Upper lobe of left lung (tissue), 6 donors: ENCODE data around the gene TMEM141. TPM values are rescaled to one million over a fixed set of nuclear protein-coding genes. Genes with fewer than 3 reads are reported as not detected.
"Not testable (repeated sequence)": the region's sequence is repeated elsewhere in the genome, so short reads cannot be mapped to it uniquely, and the experiment has no call there.

ENCODE experiments used
- ATAC-seq, 2 donors: fragments of 200-7000 bp; cut with Tn5 transposase; one replicate each; pipeline ENCODE4 v1.9.1; 2022; ENCODE audit warnings: mild to moderate bottlenecking in 2 of 2, moderate library complexity in 2 of 2; ENCODE audit not compliant: low FRiP score in 2 of 2
- DNase-seq, 2 donors: peaks; one replicate each; pipeline ENCODE4 v3.0.0-alpha.2; 2019 to 2020
- H3K27ac ChIP-seq, 4 donors: fragments of 200-600 bp; sonication (generic); one replicate each; pipeline ENCODE4 v1.5.1; 2016 to 2019
- H3K27me3 ChIP-seq, 4 donors: fragments of 200-600 bp; sonication (generic); one replicate each; pipeline ENCODE4 v1.5.1; 2017 to 2019
- H3K36me3 ChIP-seq, 4 donors: fragments of 200-600 bp; sonication (generic); one replicate each; pipeline ENCODE4 v1.5.1; 2016 to 2019
- H3K4me1 ChIP-seq, 4 donors: fragments of 200-600 bp; sonication (generic); one replicate each; pipeline ENCODE4 v1.5.1; 2018 to 2019
- H3K4me3 ChIP-seq, 4 donors: fragments of 200-600 bp; sonication (generic); one replicate each; pipeline ENCODE4 v1.5.1; 2017 to 2019; ENCODE audit warnings: mild to moderate bottlenecking in 2 of 4, moderate library complexity in 1 of 4
- H3K9me3 ChIP-seq, 4 donors: fragments of 200-600 bp; sonication (generic); one replicate each; pipeline ENCODE4 v1.5.1; 2018 to 2019
- CTCF ChIP-seq, 6 experiments: fragments of 450-650 bp in 4 of 6; fragments of 200-600 bp in 2 of 6; sonication (generic) in 2 of 6; IDR thresholded peaks; one replicate each; pipeline ENCODE4 v1.5.1; 2016 to 2019; ENCODE audit warnings: antibody characterized with exemption in 6 of 6
- EP300 ChIP-seq, 4 donors: sonication (generic); formaldehyde crosslinking; IDR thresholded peaks; one replicate each; pipeline ENCODE4 v1.5.1; 2017; ENCODE audit warnings: antibody characterized with exemption in 4 of 4, control low read depth in 2 of 4
- POLR2A ChIP-seq, 4 donors: fragments of 450-650 bp; IDR thresholded peaks; one replicate each; pipeline ENCODE4 v1.5.1; 2016 to 2017; ENCODE audit warnings: antibody characterized with exemption in 4 of 4, mild to moderate bottlenecking in 2 of 4
- POLR2AphosphoS5 ChIP-seq, 2 donors: sonication (generic); formaldehyde crosslinking; IDR thresholded peaks; one replicate each; pipeline ENCODE4 v1.5.1; 2017; ENCODE audit warnings: antibody characterized with exemption in 2 of 2
- WGBS, 2 donors: methylation state at CpG; one replicate each; pipeline ENCODE4 v1.1.5; 2017 to 2018; 5-methylcytosine and 5-hydroxymethylcytosine counted together
- total RNA-seq, 6 donors: library from RNA; depleted of rRNA in 4 of 6; stranded (reverse); fragments of >200 nt in 4 of 6; gene quantifications; one replicate each; pipeline versions ENCODE4 v1.1.0 to v1.2.1, GENCODE V29; 2016 to 2021
- donor health status: DM: no; HTN: no; CAD: no; lungs with moderate emphysema.
- donor health status: DM: no; HTN: yes; CAD: no; lungs with severe emphysema.

TMEM141 gene
- total RNA-seq, 6 donors from 2014 or later, result 55.5 to 134 (median 80.5) TPM

- Histone ChIP-seq H3K4me3 (no peak overlapping the region), H3K4me1 (peaks cover 0 to 12% (median 2%) of the 10 kb centered on the region in 4 donors), H3K36me3 (no peaks in the 10 kb centered on the region), H3K9me3 (peaks cover 0 to 7% (median 0%) of the 10 kb centered on the region in 4 donors), H3K27me3 (no peaks in the 10 kb centered on the region), H3K27ac (no peak overlapping the region)
- DNase-seq, result peak in 1 of 2 donors; percentile 47
- no peak for TF ChIP-seq CTCF (IDR thresholded peaks at IDR 0.05)
- no peak for TF ChIP-seq POLR2AphosphoS5 (IDR thresholded peaks at IDR 0.05)
- no peak for TF ChIP-seq EP300 (IDR thresholded peaks at IDR 0.05)
- TF ChIP-seq POLR2A (IDR thresholded peaks at IDR 0.05), result no peak
- WGBS, 2 donors, result 75 to 84% methylated on average over 17 to 21 of the region's 27 CpGs
- ATAC-seq, result no peak
Measured at GRCh38 chr9:136759436-136760325, 31.5 kb upstream of the TMEM141 start.

- TF ChIP-seq POLR2A (IDR thresholded peaks at IDR 0.05), result no peak
- TF ChIP-seq CTCF (IDR thresholded peaks at IDR 0.05), result no peak
- no peak for TF ChIP-seq POLR2AphosphoS5 (IDR thresholded peaks at IDR 0.05)
- TF ChIP-seq EP300 (IDR thresholded peaks at IDR 0.05), result no peak
- no peak overlapping the region for H3K4me3 ChIP-seq
- peaks cover 0 to 7% (median 0%) of the 10 kb centered on the region in 4 donors for H3K9me3 ChIP-seq
- DNase-seq (peak in 1 of 2 donors; percentile 78), ATAC-seq (no peak)
- H3K36me3 ChIP-seq, result no peaks in the 10 kb centered on the region
- H3K27ac ChIP-seq, result no peak overlapping the region
- WGBS, 2 donors, result 52 to 74% methylated on average over 17 to 25 of the region's 25 CpGs
- H3K27me3 ChIP-seq, result no peaks in the 10 kb centered on the region
- H3K4me1 ChIP-seq, result peaks cover 0 to 12% (median 2%) of the 10 kb centered on the region in 4 donors
Measured at GRCh38 chr9:136760424-136760823, 30.7 kb upstream of the TMEM141 start.

DNA sequence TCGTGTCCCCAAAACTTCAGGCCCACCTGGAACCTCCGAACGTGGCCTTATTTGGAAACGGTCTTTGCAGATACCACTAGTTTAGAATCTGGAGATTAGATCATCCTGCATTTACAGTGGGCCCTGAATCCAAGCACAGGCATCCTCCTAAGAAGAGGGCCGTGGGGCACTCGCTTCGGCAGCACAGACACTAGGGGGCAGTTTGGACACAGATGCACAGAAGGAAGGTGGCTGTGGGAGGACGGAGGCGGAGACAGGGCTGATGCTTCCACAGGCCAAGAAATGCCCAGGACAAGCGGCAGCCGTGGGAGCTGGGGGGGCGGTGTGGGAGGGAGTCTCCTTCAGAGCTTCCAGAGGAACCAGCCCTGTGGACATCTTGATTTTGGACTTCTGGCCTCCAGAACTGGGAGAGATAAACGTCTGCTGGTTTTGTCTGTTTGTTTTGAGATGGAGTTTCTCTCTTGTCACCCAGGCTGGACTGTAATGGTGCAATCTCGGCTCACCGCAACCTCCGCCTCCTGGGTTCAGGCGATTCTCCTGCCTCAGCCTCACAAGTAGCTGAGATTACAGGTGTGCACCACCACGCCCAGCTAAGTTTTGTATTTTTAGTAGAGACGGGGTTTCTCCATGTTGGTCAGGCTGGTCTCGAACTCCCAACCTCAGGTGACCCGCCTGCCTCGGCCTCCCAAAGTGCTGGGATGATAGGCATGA is 30.2 kb upstream of the TMEM141 start:
- DNase-seq (peak in 1 of 2 donors; percentile 36), ATAC-seq (peak in 1 of 2 donors; percentile 43)
- H3K27me3 ChIP-seq, H3K27ac ChIP-seq, H3K9me3 ChIP-seq, H3K36me3 ChIP-seq, H3K4me3 ChIP-seq: not testable (repeated sequence)
- peak in 4 of 6 experiments; percentile 14 to 34 (median 29) for TF ChIP-seq CTCF (IDR thresholded peaks at IDR 0.05)
- H3K4me1 ChIP-seq, result peaks cover 0 to 12% (median 2%) of the 10 kb centered on the region in 4 donors
- WGBS, 2 donors, result 45 to 54% methylated on average over 15 to 22 of the region's 22 CpGs

DNA sequence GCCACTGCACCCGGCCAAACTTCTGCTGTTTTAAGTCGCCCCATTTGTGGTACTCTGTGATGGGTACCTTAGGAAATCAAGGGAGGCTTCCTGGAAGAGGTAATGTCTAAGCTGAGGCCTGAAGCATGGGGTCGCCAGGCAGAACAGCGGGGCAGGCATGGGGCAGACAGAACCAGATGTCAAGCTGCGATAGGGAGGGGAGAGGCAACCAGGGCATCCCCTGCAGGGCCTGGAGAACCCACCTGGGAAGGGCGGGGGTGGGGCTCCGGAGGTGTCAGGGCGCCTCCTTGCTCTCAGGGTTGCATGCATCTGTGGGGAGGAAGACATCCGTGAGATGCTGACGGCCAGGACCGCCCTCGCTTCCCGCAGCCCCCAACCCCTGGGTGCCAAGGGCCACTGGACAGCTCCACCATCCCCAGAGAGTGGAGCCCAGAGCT is 29.6 kb upstream of the TMEM141 start:
- TF ChIP-seq POLR2A (IDR thresholded peaks at IDR 0.05), result no peak
- TF ChIP-seq POLR2AphosphoS5 (IDR thresholded peaks at IDR 0.05), result no peak
- TF ChIP-seq EP300 (IDR thresholded peaks at IDR 0.05), result no peak
- no peak for TF ChIP-seq CTCF (IDR thresholded peaks at IDR 0.05)
- peaks cover 0 to 12% (median 2%) of the 10 kb centered on the region in 4 donors for H3K4me1 ChIP-seq
- H3K27me3 ChIP-seq, result no peaks in the 10 kb centered on the region
- no peaks in the 10 kb centered on the region for H3K9me3 ChIP-seq
- no peak overlapping the region for H3K27ac ChIP-seq
- 84 to 86% methylated on average over 10 of the region's 13 CpGs for WGBS, 2 donors
- no peak overlapping the region for H3K4me3 ChIP-seq
- ATAC-seq (no peak), DNase-seq (peak in 1 of 2 donors; percentile 62)
- no peaks in the 10 kb centered on the region for H3K36me3 ChIP-seq
